HG03575 (cell line): Measurements from ENCODE around the gene RBFOX2.
"Not testable (repeated sequence)": the region's sequence is repeated elsewhere in the genome, so short reads cannot be mapped to it uniquely, and the experiment has no call there.

Experiments used
- ATAC-seq: cut with Tn5 transposase; IDR thresholded peaks from one replicate; pipeline ENCODE4 v1.9.1; 2021; ENCODE audit not compliant: unreplicated experiment, insufficient number of reproducible peaks, low FRiP score; ENCODE audit errors: extremely low read depth

The RBFOX2 gene

DNA sequence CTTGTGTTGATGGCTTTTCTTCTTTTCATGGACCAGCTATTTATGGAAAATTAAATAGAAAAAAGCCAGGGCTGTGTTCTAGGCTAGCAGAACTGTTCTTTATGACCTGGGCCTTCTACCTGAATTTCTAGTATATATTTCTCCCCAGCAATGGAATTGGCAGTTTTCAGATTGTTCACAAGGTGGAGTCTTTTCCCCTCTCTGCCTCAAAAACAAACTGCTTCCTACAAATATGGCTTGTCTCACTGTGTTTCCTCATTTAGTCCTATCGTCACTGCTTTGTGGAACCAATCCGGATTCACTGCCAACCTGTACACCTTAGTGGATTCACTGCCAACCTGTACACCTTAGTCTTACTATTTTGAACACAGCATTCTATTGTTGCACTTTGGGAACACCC is 316.0 kb downstream of the RBFOX2 start:
- ATAC-seq: no peak

DNA sequence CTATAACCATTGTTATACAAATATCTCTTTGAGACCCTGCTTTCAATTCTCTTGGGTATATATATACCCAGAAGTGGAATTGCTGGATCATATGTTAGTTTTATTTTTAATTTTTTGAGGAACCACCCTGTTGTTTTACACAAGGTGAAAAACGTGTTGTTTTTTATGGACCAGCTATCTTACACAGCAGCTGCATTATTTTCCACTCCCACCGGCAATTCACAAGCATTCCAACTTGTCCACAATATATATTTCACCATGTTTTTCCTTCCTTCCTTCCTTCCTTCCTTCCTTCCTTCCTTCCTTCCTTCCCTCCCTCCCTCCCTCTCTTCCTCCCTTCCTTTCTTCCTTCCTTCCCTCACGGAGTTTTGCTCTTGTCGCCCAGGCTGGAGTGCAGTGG is 317.3 kb downstream of the RBFOX2 start:
- ATAC-seq: no peak

DNA sequence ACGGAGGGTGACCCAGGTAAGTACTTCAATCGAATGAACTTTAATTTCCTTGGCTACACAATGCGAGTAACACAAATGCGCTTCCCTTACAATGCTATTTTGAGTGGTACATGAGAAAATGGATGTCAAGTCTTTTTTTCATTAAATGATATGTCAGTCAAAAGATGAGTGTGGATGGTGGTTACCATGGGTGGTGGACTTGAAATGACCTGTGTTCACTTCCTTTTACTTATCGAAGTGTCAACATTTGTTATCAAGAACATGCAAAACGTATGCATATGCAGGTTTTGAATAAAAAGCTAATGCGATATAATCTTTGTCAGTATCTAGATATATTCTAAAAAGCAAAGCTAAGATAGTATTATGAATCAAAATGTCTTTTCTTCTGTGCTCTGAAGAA is 319.7 kb downstream of the RBFOX2 start:
- no peak for ATAC-seq

DNA sequence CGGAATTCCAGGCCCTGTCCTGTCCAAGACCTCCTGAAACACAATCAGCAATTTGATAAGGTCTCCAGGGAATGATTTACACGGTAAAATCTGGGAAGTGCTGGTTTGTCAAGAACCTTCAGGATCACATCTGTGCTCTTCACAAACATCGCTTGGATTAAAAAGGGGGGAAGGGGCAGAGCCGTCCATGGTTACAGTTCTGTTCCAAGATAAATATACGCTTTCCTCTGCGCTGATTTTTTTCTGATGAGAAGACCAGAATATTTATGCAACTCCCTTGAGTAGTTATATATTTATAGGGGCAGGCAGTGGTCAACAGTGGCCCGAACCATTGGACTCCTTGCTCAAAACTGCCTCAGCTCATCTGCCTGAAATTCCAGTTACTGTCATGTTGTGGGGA is 320.2 kb downstream of the RBFOX2 start:
- ATAC-seq: no peak

DNA sequence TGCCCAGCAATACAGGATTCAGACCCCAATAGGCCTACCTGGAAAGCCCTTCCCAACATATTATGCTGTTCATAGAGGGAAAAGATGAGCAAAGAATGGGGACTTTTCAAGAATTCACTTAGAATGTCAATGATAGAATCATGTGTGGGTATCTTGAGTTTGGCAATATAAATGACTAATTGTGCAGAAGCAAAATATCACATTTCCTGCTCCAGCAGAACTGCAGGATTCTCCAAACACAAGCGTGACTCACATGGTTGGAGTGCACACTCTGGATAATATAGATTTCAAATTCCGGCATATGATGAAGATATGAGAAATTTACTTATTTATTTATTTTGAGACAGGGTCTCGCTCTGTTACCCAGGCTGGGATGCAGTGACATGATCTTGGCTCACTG is 323.5 kb downstream of the RBFOX2 start:
- ATAC-seq: no peak

DNA sequence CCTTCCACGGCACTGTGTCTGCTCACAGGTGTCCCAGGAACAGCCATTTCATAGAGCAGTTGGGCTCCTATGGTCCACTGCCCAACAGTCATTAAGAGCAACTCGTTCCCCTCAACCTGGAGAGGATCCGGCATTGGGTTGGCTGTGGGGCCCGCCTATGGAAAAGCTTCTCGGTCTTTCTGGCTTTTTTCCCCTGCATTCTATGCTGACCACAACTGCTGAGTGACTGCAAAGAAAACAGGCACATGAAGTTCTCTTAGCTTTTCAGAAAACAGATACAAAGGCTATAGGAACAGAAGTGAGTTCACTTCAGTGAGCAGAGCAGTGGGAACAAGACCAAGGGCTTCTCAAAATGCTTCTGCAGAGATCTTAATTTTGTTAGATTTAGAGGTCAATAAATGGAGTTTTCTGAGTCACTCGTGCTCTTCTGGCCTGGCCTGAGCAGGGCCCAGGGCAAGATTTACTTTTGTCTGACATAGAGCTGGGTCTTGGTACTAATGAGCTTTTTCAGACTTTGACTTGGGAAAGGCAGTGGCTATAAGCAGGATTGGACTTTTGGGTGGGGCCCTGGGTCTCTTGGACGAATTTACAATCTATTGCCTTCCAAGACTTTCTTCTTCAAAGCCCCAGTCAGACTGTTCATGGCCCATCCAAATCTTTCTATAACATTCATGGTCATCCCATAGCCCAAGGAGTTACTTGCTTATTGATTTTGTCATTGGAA is 324.6 kb downstream of the RBFOX2 start:
- ATAC-seq: no peak

DNA sequence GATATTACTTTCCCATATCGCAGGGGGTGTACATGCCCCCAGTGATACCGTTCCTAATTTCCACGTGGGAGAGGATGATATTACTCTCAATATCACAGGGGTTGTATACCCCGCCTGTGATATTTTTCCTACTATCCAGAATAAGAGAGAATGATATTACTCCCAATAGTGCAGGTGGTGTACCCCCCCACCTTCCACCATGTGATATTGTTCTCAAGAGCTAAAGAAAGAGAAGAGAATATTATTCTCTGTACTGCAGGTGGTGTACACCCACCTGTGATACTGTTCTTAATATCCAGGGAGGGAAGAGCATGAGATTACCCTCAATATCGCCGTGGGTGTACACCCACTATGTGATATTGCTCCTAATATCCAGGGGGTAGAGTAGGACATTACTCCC is 328.8 kb downstream of the RBFOX2 start:
- not testable (repeated sequence) for ATAC-seq

DNA sequence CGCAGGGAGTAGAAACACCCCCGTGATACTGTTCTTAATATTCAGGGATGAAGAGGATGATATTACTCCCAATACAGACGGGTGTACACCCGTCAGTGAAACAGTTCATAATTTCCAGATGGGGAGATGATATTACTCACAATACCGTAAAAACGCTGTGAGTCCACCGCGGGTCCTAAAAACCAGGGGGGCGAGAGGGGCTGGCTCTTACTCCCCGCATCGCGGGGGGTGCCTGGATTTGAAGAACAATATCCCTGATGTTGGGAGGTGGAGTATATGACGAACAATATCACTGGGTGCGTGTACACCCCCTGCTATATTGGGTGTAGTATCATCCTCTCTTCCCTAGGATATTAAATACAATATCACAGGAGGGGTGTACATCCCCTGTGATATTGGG is 331.5 kb downstream of the RBFOX2 start:
- no peak for ATAC-seq

DNA sequence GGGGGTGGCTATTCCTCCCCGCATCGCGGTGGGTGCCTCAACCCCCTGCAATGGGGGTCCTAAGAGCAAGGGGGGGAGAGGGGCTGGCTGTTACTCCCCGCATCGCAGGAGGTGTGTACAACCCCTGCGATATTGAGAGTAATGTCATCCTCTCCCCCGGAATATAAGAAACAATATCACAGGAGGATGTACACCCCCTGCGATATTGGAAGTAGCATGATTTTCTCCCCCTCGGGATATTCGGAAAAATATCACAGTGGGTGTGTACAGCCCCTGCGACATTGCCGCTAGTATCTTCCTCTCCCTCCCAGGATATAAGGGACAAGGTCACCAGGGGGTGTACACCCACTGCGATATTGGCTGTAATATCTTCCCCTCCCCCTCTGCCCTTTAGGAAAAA is 333.4 kb downstream of the RBFOX2 start:
- no peak for ATAC-seq

DNA sequence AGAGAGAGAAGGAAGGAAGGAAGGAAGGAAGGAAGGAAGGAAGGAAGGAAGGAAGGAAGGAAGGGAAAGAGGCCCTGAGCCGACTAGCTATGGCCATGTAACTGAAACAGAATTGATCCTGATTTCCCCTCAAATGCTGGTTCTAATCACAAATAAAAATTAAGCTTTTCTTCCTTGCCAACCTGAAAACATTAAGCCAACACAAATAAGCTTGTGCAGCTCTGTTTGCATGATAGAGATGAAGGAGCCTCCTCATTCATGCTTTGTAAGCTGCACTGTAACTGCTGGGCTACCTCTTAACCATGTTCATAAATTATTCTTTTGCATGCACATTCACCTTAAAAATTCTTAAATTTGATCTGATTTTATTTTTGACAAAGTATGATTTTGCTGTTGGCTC is 338.6 kb downstream of the RBFOX2 start:
- no peak for ATAC-seq

DNA sequence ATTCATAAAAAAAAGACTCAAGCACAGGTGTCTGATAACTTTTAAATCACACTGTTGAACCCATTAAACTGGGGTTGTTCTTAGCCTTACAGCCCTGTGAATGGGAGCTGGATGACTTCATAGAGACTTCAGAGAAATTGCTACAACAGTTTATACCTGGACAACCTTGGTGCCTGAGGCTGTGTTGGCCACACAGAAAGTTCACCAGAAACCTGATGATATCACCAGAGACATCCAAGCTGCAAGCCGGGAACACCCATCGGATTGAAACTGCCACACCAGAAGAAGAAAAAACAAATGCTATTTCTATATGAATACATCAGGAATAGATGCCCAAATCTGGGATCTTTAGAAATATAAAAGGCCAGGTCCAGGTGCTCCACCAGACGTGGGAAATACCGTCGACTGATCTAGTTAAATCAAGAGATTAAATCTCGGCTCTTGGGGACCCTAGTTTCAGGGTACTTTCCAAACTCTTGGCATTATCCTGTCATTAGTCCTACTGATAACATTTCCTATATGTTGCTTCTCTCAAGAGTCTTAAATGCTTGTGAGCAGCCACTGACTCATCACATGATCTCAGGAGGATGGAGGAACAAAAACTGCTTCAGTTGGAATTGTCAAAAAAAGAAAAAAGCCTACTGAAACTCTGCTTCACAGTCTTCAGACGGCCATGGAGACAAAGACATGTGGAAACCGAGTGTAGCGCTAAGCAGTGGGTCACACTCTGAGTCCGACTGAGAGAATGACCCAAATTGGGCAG is 339.5 kb downstream of the RBFOX2 start:
- ATAC-seq: no peak
